ENCODE data around the gene TICRR.

DNA sequence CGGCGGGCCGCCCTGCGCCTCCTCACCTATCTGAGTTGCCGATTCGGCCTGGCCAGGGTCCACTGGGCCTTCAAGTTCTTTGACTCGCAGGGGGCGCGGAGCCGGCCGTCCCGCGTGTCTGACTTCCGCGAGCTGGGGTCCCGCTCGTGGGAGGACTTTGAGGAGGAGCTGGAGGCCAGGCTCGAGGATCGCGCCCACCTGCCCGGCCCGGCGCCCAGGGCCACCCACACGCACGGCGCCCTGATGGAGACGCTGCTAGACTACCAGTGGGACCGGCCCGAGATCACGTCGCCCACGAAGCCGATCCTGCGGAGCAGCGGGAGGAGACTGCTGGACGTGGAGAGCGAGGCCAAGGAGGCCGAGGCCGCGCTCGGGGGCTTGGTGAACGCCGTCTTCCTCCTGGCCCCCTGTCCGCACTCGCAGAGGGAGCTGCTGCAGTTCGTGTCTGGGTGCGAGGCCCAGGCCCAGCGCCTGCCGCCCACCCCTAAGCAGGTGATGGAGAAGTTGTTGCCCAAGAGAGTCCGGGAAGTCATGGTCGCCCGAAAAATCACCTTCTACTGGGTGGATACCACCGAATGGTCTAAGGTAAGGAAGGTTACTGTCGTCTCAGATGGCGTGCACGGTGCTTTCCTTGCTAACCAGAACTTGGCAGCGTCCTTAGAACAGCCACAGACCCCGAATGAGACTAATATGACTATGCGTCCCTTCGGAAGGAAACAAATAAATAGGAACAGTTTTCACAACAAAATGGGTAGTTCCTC, 567 bp downstream of the TICRR start:
- TF ChIP-seq YY1 (IDR thresholded peaks at IDR 0.05; ENCODE audit: low read depth) (no peak), TAF1 (IDR thresholded peaks at IDR 0.05; ENCODE audit: low read depth) (peak; percentile 14; the same call in 1 of the 2 replicates)
